Keratinocyte (primary cell): Measurements from ENCODE around the gene CCT6A. TPM values are rescaled to one million over a fixed set of nuclear protein-coding genes. Genes with fewer than 3 reads are reported as not detected.
"Not testable (repeated sequence)": the region's sequence is repeated elsewhere in the genome, so short reads cannot be mapped to it uniquely, and the experiment has no call there.

Source experiments
- DNase-seq: peaks from one replicate; pipeline ENCODE4 v3.0.0-alpha.2; 2011; ENCODE audit warnings: low read depth, missing footprints, low spot score
- FAIRE-seq: peaks from 2 replicates; lab custom pipeline; 2011; peaks lifted over from hg19 to GRCh38; lab: Jason Lieb, UNC
- H2AFZ ChIP-seq: 2 replicates; pipeline ENCODE4 v1.6.0; 2012; ENCODE audit warnings: low read length, control low read depth, inconsistent platforms; ENCODE audit not compliant: control insufficient read depth
- H3K27ac ChIP-seq: 2 replicates; pipeline ENCODE4 v1.5.1; 2011; ENCODE audit warnings: low read length; ENCODE audit not compliant: control insufficient read depth, insufficient read depth
- H3K27me3 ChIP-seq: 3 replicates; pipeline ENCODE4 v1.6.0; 2011; ENCODE audit warnings: low read length; ENCODE audit not compliant: control insufficient read depth, insufficient read depth; ENCODE audit errors: extremely low read depth
- H3K36me3 ChIP-seq, 2 experiments: 2 replicates in 1 of 2; 3 replicates in 1 of 2; pipeline ENCODE4 v1.5.1; 2011; ENCODE audit warnings: low read length in 2 of 2, mild to moderate bottlenecking in 1 of 2; ENCODE audit not compliant: control insufficient read depth in 2 of 2, insufficient read depth in 2 of 2; ENCODE audit errors: extremely low read depth in 1 of 2
- H3K4me1 ChIP-seq: 3 replicates; pipeline ENCODE4 v1.5.1; 2011; ENCODE audit warnings: low read length; ENCODE audit not compliant: control insufficient read depth, insufficient read depth; ENCODE audit errors: extremely low read depth
- H3K4me2 ChIP-seq: 3 replicates; pipeline ENCODE4 v1.6.0; 2011; ENCODE audit warnings: low read depth, low read length; ENCODE audit not compliant: control insufficient read depth, insufficient read depth; ENCODE audit errors: extremely low read depth
- H3K4me3 ChIP-seq, 3 experiments: fragments of 200-600 bp in 1 of 3; sonication (generic) in 1 of 3; 2 replicates in 2 of 3; 3 replicates in 1 of 3; pipeline ENCODE4 v1.5.1; 2011 to 2016; ENCODE audit warnings: low read length in 3 of 3, mild to moderate bottlenecking in 3 of 3, control low read depth in 2 of 3, inconsistent platforms in 1 of 3, low read depth in 1 of 3, mixed read lengths in 1 of 3, mixed run types in 1 of 3, moderate library complexity in 1 of 3; ENCODE audit not compliant: control insufficient read depth in 2 of 3, insufficient read depth in 2 of 3; ENCODE audit errors: extremely low read depth in 1 of 3
- H3K79me2 ChIP-seq: 2 replicates; pipeline ENCODE4 v1.6.0; 2012; ENCODE audit warnings: low read length; ENCODE audit not compliant: control insufficient read depth, insufficient read depth
- H3K9ac ChIP-seq: 3 replicates; pipeline ENCODE4 v1.6.0; 2011; ENCODE audit warnings: low read length; ENCODE audit not compliant: control insufficient read depth, insufficient read depth; ENCODE audit errors: extremely low read depth
- H3K9me1 ChIP-seq: 3 replicates; pipeline ENCODE4 v1.6.0; 2011; ENCODE audit warnings: low read length; ENCODE audit not compliant: control insufficient read depth, insufficient read depth; ENCODE audit errors: extremely low read depth
- H3K9me3 ChIP-seq: 2 replicates; pipeline ENCODE4 v1.5.1; 2012; ENCODE audit warnings: low read depth, low read length; ENCODE audit not compliant: control insufficient read depth
- H4K20me1 ChIP-seq: 3 replicates; pipeline ENCODE4 v1.6.0; 2011; ENCODE audit warnings: low read length; ENCODE audit not compliant: control insufficient read depth, insufficient read depth; ENCODE audit errors: extremely low read depth
- CTCF ChIP-seq, 3 experiments: IDR thresholded peaks in 1 of 3; conservative IDR thresholded peaks in 1 of 3; optimal IDR thresholded peaks in 1 of 3; 2 replicates in 2 of 3; 3 replicates in 1 of 3; pipeline versions ENCODE3 to v1.5.1; 2011; ENCODE audit warnings: low read length in 3 of 3, mild to moderate bottlenecking in 3 of 3, moderate library complexity in 2 of 3, control low read depth in 1 of 3, inconsistent platforms in 1 of 3; ENCODE audit not compliant: insufficient read depth in 2 of 3; ENCODE audit errors: extremely low read depth in 1 of 3
- EZH2 ChIP-seq: IDR thresholded peaks from one replicate; pipeline ENCODE4 v1.6.1; 2012; ENCODE audit warnings: inconsistent platforms, mild to moderate bottlenecking, low read length, moderate library complexity
- dilution Hi-C: fragments of 300-500 bp; cut with MboI; formaldehyde crosslinking; loops from one replicate; pipeline ENCODE4 v1.7.0; 2020; ENCODE audit warnings: low sequenced_read_pairs; ENCODE audit not compliant: extremely low pct_ligation_motif_present
- polyA plus RNA-seq, 5 experiments: library from polyadenylated mRNA; depleted of rRNA in 3 of 5; stranded (reverse) in 3 of 5; stranded (forward) in 1 of 5; unstranded in 1 of 5; fragments of >200 nt; gene quantifications; 1 replicate in 1 of 5; 2 replicates in 3 of 5; 3 replicates in 1 of 5; pipeline versions ENCODE4 v1.2.1 to v1.2.3, GENCODE V29; 2011 to 2012; ENCODE audit warnings: missing spikeins in 2 of 5, low read depth in 1 of 5, low replicate concordance in 1 of 5

The CCT6A gene
- polyA plus RNA-seq, 1 donor (not counting 4 experiments of a cell fraction or from before 2014, with no cell fraction given) = 403 TPM

DNA sequence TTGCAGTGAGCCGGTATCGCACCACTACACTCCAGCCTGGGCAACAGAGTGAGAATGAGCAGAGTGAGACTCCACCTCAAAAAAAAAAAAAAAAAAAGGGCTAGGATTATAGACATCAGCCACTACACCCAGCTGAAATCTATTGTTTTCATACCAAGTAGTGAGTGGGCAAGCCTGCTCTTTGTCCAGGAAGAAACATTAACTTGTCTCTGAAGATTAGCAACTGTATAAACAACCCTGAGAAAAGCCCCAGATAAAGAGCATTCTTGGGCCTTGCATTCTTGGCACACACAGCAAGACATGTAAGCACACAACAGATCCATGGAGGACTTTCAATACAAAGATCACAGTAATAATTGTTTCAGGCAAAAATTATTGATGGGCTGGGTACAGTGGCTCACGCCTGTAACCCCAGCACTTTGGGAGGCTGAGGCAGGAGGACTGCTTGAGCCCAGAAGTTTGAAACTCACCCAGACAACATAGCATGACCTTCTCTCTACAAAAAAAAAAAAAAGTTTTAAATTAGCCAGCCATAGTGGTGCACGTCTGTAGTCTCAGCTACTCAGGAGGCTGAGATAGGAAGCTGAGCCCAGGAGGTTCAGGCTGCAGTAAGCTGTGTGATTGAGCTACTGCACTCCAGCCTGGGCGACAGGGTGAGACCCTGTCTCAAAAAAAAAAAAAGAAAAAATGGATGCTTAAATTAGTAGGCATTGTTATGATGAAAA lies 4.7 kb upstream of the CCT6A start:
- H3K79me2 ChIP-seq = peaks cover 32% of the 10 kb centered on the region
- H3K9ac ChIP-seq = no peak overlapping the region
- dilution Hi-C loops = no loop called here

GRCh38 chr7:56047446-56048116 lies 4.0 kb upstream of the CCT6A start:
- dilution Hi-C loops, H2AFZ ChIP-seq, H3K4me2 ChIP-seq, H3K4me3 ChIP-seq, H3K4me1 ChIP-seq, H4K20me1 ChIP-seq, DNase-seq, H3K36me3 ChIP-seq, FAIRE-seq, H3K9me1 ChIP-seq, H3K9me3 ChIP-seq, H3K9ac ChIP-seq, H3K27me3 ChIP-seq: not testable (repeated sequence)
- Histone ChIP-seq H3K79me2 (peaks cover 39% of the 10 kb centered on the region), H3K27ac (peak overlapping the region; percentile 20)

More for the DNA sequence above, 4.7 kb upstream of the CCT6A start:
- peaks cover 9% of the 10 kb centered on the region for H3K4me1 ChIP-seq
- TF ChIP-seq CTCF (optimal IDR thresholded peaks at IDR 0.05 in 1 of 3, IDR thresholded peaks at IDR 0.05 in 1 of 3, conservative IDR thresholded peaks at IDR 0.05 in 1 of 3; ENCODE audit: extremely low read depth in 1 of 3, insufficient read depth in 2 of 3, low read length in 3 of 3) = no peak
- no peak for TF ChIP-seq EZH2
- peak overlapping the region; percentile 20 for H3K27ac ChIP-seq
- FAIRE-seq (no peak), DNase-seq (no peak)
- no peaks in the 10 kb centered on the region for H3K27me3 ChIP-seq
- H3K4me2 ChIP-seq = no peak overlapping the region
- H3K9me3 ChIP-seq = no peaks in the 10 kb centered on the region
- peaks cover 0 to 3% of the 10 kb centered on the region in 2 experiments for H3K36me3 ChIP-seq
- H2AFZ ChIP-seq = no peak overlapping the region
- no peaks in the 10 kb centered on the region for H4K20me1 ChIP-seq
- no peak overlapping the region for H3K4me3 ChIP-seq
- no peaks in the 10 kb centered on the region for H3K9me1 ChIP-seq
